HepG2 (cell line): ENCODE measurements around the gene ADAM22.

Experiments
- ESRRA ChIP-seq: sonication (generic); formaldehyde crosslinking; IDR thresholded peaks from 2 replicates; pipeline ENCODE4 v1.5.1; 2020; ENCODE audit warnings: mild to moderate bottlenecking, low read depth, missing genetic modification reagents
- FOSL1 ChIP-seq: sonication (generic); formaldehyde crosslinking; IDR thresholded peaks from 2 replicates; pipeline ENCODE4 v1.9.0; 2021; ENCODE audit warnings: missing genetic modification reagents, borderline replicate concordance
- GLI4 ChIP-seq: sonication (generic); formaldehyde crosslinking; IDR thresholded peaks from 2 replicates; pipeline ENCODE4 v1.5.1; 2020; ENCODE audit warnings: missing genetic modification reagents, mild to moderate bottlenecking, moderate library complexity, borderline replicate concordance
- KLF16 ChIP-seq, 2 experiments: sonication (generic) in 1 of 2; formaldehyde crosslinking in 1 of 2; IDR thresholded peaks; 2 replicates each; pipeline versions ENCODE4 v1.6.1 to v1.8.0; 2016 to 2023; ENCODE audit warnings: missing genetic modification reagents in 2 of 2, missing compliant biosample characterization in 1 of 2
- NFIB ChIP-seq: sonication (generic); formaldehyde crosslinking; IDR thresholded peaks from 2 replicates; pipeline ENCODE4 v1.9.0; 2021; ENCODE audit warnings: missing genetic modification reagents, mild to moderate bottlenecking, borderline replicate concordance
- NPAS2 ChIP-seq: sonication (generic); formaldehyde crosslinking; IDR thresholded peaks from 2 replicates; pipeline ENCODE4 v1.8.0; 2022; ENCODE audit warnings: mild to moderate bottlenecking, missing genetic modification reagents, borderline replicate concordance
- PAF1 ChIP-seq: IDR thresholded peaks from 2 replicates; pipeline ENCODE4 v1.6.1; 2016; ENCODE audit warnings: missing genetic modification reagents, missing compliant biosample characterization
- POLR2AphosphoS2 ChIP-seq: IDR thresholded peaks from 2 replicates; pipeline ENCODE4 v1.6.1; 2011; ENCODE audit warnings: low read depth, low read length, improper control_type of control experiment
- SIN3A ChIP-seq: IDR thresholded peaks from 2 replicates; pipeline ENCODE4 v1.6.1; 2011; ENCODE audit warnings: low read depth, mild to moderate bottlenecking, control low read depth, low read length, borderline replicate concordance
- TAF1 ChIP-seq: sonication (generic); formaldehyde crosslinking; IDR thresholded peaks from 2 replicates; pipeline ENCODE4 v1.4.0; 2020; ENCODE audit warnings: missing genetic modification reagents
- TEAD3 ChIP-seq: optimal IDR thresholded peaks from 2 replicates; pipeline ENCODE3; 2016; ENCODE audit warnings: borderline replicate concordance
- TF ChIP-seq, protein P1 (sequence below): sonication (generic); formaldehyde crosslinking; IDR thresholded peaks from 2 replicates; pipeline ENCODE4 v1.5.0; 2020; ENCODE audit warnings: mild to moderate bottlenecking, missing genetic modification reagents, moderate library complexity

DNA sequence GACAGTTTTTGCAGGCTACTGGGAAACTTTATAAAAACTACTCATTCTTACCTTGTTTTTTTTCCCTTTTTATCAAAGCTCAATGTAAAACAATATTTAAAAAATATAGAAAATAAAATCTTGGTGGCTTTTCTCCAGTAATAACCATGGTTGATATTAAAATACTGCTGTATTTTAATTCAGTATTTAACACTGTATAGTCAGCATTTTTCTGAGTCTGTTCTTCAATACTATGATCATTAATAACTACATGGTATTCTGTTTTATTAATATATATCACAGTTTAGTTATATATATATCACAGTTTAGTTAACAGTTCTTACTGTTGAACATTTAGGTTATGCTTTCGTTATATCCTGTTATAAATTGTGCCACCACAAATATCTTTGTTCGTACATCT lies 207.4 kb downstream of the ADAM22 start:
- TF ChIP-seq NPAS2 (CRISPR knock-in tag) (no peak), TEAD3 (CRISPR knock-in tag) (no peak), NFIB (CRISPR knock-in tag) (no peak), ESRRA (no peak), SIN3A (no peak), PAF1 (CRISPR knock-in tag) (no peak), TAF1 (CRISPR knock-in tag) (no peak), GLI4 (CRISPR knock-in tag) (no peak), POLR2AphosphoS2 (no peak), FOSL1 (CRISPR knock-in tag) (no peak), KLF16 (CRISPR knock-in tag; IDR thresholded peaks at IDR 0.05) (no peak)
- TF ChIP-seq, protein P1, sequence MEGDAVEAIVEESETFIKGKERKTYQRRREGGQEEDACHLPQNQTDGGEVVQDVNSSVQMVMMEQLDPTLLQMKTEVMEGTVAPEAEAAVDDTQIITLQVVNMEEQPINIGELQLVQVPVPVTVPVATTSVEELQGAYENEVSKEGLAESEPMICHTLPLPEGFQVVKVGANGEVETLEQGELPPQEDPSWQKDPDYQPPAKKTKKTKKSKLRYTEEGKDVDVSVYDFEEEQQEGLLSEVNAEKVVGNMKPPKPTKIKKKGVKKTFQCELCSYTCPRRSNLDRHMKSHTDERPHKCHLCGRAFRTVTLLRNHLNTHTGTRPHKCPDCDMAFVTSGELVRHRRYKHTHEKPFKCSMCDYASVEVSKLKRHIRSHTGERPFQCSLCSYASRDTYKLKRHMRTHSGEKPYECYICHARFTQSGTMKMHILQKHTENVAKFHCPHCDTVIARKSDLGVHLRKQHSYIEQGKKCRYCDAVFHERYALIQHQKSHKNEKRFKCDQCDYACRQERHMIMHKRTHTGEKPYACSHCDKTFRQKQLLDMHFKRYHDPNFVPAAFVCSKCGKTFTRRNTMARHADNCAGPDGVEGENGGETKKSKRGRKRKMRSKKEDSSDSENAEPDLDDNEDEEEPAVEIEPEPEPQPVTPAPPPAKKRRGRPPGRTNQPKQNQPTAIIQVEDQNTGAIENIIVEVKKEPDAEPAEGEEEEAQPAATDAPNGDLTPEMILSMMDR, result no peak
